Measurements from ENCODE around the gene GALE. TPM values are rescaled to one million over a fixed set of nuclear protein-coding genes. Genes with fewer than 3 reads are reported as not detected.
A peak's percentile ranks its signal among the peaks of the same experiment; 100 is the strongest.

Gene GALE
- total and polyA plus RNA-seq, 2 of the 13 experiments (the other 11 are each of a cell fraction or from before 2014, with no cell fraction given) = 85.2 to 88.4 TPM

DNA sequence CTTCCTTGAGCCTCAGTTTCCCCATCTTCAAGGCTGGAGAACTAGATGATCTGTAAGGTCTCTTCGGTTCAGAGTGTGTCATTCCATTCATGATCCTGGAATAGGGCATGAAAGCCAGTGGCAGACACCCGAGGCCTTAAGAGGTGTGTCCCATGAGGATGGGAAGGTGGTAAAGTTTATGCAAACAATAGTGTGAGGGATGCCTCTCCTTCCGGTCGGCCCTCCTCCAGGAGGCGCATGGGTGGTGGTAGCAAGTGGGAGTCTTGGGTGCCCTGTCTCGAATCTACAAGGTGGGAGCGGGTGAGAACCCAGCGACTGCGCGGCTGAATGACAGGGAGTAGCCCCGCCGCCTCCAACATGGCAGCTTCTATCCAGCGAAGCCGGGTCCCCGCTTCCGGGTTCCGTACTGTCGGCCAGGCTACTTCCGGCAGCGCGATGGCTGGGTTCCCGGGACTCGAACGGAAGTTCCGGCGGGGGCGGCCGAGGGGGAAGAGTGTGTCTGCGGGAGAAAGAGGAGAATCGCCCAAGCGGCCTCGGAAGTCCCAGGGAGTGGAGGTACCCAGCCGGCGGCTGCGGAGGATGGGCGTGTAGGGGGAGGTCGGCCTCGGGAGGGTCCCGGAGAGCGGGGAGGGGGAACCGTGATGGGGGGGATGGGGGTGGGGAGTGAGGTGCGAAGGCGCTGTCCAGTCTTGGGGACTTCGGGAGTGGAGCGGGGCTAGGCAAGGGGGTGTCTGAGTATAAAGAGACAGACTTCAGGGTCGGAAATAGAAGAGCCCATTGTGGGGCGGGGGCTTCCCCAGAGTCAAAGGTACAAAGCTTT is 9.6 kb downstream of the GALE start, which contains the start of gene LYPLA2 (continued):
- TF ChIP-seq, protein P1, sequence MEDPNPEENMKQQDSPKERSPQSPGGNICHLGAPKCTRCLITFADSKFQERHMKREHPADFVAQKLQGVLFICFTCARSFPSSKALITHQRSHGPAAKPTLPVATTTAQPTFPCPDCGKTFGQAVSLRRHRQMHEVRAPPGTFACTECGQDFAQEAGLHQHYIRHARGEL (CRISPR knock-in tag; IDR thresholded peaks at IDR 0.05) = no peak
- TF ChIP-seq HDAC2 (CRISPR knock-in tag; IDR thresholded peaks at IDR 0.05) = peak; percentile 53
- no peak for TF ChIP-seq GLI4 (CRISPR knock-in tag; IDR thresholded peaks at IDR 0.05; ENCODE audit: borderline replicate concordance)
- TF ChIP-seq SKI (IDR thresholded peaks at IDR 0.05; ENCODE audit: partially characterized antibody) = no peak
- TF ChIP-seq, protein P2, sequence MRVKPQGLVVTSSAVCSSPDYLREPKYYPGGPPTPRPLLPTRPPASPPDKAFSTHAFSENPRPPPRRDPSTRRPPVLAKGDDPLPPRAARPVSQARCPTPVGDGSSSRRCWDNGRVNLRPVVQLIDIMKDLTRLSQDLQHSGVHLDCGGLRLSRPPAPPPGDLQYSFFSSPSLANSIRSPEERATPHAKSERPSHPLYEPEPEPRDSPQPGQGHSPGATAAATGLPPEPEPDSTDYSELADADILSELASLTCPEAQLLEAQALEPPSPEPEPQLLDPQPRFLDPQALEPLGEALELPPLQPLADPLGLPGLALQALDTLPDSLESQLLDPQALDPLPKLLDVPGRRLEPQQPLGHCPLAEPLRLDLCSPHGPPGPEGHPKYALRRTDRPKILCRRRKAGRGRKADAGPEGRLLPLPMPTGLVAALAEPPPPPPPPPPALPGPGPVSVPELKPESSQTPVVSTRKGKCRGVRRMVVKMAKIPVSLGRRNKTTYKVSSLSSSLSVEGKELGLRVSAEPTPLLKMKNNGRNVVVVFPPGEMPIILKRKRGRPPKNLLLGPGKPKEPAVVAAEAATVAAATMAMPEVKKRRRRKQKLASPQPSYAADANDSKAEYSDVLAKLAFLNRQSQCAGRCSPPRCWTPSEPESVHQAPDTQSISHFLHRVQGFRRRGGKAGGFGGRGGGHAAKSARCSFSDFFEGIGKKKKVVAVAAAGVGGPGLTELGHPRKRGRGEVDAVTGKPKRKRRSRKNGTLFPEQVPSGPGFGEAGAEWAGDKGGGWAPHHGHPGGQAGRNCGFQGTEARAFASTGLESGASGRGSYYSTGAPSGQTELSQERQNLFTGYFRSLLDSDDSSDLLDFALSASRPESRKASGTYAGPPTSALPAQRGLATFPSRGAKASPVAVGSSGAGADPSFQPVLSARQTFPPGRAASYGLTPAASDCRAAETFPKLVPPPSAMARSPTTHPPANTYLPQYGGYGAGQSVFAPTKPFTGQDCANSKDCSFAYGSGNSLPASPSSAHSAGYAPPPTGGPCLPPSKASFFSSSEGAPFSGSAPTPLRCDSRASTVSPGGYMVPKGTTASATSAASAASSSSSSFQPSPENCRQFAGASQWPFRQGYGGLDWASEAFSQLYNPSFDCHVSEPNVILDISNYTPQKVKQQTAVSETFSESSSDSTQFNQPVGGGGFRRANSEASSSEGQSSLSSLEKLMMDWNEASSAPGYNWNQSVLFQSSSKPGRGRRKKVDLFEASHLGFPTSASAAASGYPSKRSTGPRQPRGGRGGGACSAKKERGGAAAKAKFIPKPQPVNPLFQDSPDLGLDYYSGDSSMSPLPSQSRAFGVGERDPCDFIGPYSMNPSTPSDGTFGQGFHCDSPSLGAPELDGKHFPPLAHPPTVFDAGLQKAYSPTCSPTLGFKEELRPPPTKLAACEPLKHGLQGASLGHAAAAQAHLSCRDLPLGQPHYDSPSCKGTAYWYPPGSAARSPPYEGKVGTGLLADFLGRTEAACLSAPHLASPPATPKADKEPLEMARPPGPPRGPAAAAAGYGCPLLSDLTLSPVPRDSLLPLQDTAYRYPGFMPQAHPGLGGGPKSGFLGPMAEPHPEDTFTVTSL (CRISPR knock-in tag; IDR thresholded peaks at IDR 0.05; ENCODE audit: borderline replicate concordance) = no peak
- TF ChIP-seq MED1 (CRISPR knock-in tag; IDR thresholded peaks at IDR 0.05) = peak; percentile 49; the same call in 1 of the 2 replicates
- 0 out of 2 replicates have a peak, but pooled peaks have one; percentile 20 for TF ChIP-seq ZNF350 (CRISPR knock-in tag; IDR thresholded peaks at IDR 0.05; ENCODE audit: borderline replicate concordance, low read depth)
- TF ChIP-seq ZNF207 (IDR thresholded peaks at IDR 0.05; ENCODE audit: borderline replicate concordance) = no peak
- TF ChIP-seq, protein P3, sequence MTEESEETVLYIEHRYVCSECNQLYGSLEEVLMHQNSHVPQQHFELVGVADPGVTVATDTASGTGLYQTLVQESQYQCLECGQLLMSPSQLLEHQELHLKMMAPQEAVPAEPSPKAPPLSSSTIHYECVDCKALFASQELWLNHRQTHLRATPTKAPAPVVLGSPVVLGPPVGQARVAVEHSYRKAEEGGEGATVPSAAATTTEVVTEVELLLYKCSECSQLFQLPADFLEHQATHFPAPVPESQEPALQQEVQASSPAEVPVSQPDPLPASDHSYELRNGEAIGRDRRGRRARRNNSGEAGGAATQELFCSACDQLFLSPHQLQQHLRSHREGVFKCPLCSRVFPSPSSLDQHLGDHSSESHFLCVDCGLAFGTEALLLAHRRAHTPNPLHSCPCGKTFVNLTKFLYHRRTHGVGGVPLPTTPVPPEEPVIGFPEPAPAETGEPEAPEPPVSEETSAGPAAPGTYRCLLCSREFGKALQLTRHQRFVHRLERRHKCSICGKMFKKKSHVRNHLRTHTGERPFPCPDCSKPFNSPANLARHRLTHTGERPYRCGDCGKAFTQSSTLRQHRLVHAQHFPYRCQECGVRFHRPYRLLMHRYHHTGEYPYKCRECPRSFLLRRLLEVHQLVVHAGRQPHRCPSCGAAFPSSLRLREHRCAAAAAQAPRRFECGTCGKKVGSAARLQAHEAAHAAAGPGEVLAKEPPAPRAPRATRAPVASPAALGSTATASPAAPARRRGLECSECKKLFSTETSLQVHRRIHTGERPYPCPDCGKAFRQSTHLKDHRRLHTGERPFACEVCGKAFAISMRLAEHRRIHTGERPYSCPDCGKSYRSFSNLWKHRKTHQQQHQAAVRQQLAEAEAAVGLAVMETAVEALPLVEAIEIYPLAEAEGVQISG (CRISPR knock-in tag; IDR thresholded peaks at IDR 0.05) = peak; percentile 91
- TF ChIP-seq, protein P4, sequence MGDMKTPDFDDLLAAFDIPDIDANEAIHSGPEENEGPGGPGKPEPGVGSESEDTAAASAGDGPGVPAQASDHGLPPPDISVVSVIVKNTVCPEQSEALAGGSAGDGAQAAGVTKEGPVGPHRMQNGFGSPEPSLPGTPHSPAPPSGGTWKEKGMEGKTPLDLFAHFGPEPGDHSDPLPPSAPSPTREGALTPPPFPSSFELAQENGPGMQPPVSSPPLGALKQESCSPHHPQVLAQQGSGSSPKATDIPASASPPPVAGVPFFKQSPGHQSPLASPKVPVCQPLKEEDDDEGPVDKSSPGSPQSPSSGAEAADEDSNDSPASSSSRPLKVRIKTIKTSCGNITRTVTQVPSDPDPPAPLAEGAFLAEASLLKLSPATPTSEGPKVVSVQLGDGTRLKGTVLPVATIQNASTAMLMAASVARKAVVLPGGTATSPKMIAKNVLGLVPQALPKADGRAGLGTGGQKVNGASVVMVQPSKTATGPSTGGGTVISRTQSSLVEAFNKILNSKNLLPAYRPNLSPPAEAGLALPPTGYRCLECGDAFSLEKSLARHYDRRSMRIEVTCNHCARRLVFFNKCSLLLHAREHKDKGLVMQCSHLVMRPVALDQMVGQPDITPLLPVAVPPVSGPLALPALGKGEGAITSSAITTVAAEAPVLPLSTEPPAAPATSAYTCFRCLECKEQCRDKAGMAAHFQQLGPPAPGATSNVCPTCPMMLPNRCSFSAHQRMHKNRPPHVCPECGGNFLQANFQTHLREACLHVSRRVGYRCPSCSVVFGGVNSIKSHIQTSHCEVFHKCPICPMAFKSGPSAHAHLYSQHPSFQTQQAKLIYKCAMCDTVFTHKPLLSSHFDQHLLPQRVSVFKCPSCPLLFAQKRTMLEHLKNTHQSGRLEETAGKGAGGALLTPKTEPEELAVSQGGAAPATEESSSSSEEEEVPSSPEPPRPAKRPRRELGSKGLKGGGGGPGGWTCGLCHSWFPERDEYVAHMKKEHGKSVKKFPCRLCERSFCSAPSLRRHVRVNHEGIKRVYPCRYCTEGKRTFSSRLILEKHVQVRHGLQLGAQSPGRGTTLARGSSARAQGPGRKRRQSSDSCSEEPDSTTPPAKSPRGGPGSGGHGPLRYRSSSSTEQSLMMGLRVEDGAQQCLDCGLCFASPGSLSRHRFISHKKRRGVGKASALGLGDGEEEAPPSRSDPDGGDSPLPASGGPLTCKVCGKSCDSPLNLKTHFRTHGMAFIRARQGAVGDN (CRISPR knock-in tag; IDR thresholded peaks at IDR 0.05) = peak; percentile 68
- no peak; the same call in 1 of the 2 replicates for TF ChIP-seq ZNF292 (CRISPR knock-in tag; IDR thresholded peaks at IDR 0.05; ENCODE audit: borderline replicate concordance, low read depth)
- TF ChIP-seq MAFK (conservative IDR thresholded peaks at IDR 0.05 in 1 of 2, IDR thresholded peaks at IDR 0.05 in 1 of 2; ENCODE audit: low read length in 2 of 2) = no peak
